Measurements from ENCODE around the gene SUN3. TPM values are rescaled to one million over a fixed set of nuclear protein-coding genes. Genes with fewer than 3 reads are reported as not detected.

SUN3 gene, protein sequence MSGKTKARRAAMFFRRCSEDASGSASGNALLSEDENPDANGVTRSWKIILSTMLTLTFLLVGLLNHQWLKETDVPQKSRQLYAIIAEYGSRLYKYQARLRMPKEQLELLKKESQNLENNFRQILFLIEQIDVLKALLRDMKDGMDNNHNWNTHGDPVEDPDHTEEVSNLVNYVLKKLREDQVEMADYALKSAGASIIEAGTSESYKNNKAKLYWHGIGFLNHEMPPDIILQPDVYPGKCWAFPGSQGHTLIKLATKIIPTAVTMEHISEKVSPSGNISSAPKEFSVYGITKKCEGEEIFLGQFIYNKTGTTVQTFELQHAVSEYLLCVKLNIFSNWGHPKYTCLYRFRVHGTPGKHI
- not detected in 2 replicates for total RNA-seq

DNA sequence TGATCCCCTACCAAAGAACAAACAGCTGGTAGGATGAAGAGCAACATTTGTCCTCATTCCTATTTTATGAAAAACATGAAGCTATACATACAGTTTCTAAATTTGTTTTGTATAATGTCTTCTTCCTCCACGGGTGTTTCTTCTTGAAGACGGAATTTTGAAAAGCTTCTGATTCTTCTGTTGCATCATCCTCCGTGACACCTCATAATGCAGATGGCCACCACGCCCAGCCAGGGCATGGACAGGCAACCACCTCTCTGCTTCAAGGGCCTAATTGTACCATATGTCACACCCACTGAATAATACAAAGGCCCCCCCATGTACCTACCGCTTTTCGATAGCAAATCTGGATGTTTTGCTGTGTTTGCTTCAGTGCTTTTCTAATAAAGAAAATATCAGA lies at the start of gene SUN3:
SUN3 (minus strand) TSS at position 170 of the 400 bp plus-strand sequence; CDS start at position 1, 169 bp downstream.

DNA sequence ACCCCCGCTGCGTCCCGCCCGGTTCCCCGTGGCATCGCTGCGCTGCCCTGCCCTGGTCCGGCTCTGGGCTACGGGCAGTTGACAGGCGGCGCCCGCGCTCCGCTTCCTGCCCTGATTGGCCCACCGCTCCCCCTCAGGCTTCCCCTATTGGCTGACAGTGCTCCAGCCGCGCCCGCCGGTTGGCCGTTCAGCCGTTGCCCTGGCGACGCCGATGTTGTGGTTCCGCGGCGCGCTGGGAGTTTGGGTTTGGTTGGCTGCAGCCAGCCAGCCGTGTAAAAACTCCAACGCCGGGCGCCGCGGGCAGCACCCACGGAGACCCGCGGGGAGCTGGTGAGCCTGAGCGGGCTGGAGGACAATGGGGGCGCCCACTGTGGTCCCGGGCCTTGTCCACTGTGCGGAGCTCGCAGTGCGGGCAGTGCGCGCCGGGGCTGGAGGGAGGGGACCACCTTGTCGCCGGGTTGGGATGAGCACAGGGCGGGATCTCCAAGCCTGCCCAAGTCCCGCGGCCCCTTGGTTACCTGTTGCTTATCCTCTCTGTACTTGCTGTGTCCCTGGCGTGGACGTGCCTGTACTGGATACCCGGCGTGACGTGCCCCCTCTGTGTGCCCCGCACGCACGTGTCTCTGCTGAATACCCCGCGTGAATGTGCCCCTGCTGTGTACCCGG lies 6.5 kb upstream of the SUN3 start, which contains the start of gene C7orf57:
C7orf57 (plus strand) TSS at position 243 of the 666 bp plus-strand sequence. CDS start 766 bp downstream, outside the sequence.

DNA sequence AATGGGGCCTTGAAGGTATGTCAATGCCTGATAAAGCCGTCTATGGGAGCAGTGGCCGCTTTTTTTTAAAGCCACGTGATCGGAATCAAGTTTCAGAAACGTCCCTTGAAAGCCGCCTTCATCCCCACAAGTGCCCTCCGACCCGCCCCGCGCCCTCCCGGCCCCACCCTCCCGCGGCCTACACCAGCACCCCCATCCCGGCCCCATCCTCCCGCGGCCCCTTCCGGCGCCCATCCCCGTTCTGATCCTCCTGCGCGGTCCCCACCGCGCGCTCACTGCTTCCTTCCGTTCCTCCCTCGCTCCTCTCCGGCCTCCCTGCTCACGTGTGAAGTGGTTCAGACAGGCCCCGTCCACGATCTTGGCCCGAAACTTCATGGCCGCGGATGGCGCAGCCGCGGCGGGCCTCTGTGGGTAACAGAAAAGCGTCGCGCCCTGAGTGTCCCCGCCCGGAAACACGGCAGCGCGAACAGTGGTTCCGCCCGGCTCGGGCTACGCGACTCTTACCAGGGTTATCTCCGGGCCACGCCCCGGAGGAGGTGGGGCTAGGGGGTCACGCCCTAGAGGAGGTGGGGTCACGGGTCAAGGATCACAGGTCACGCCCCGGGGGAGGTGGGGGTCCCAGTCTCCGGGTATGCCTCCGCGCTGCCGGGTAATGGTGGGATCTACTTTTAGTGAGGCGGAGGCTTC lies 49.6 kb downstream of the SUN3 start, which contains the start of gene HUS1:
HUS1 (minus strand) TSS at position 471 of the 687 bp plus-strand sequence; CDS start at position 375, 96 bp downstream.

GRCh38 chr7:47948141-47948790 lies 80.6 kb downstream of the SUN3 start, which contains the start of gene PKD1L1:
Gene PKD1L1 (minus strand): TSS chr7:47948466. CDS start chr7:47948440, 26 bp downstream.

Other genes with a start within 250 kb of the SUN3 start
- gene PKD1L1, start 80.6 kb downstream of the SUN3 start, total RNA-seq: under 0.01 TPM in 2 replicates
- 17.9 and 28.6 TPM in 2 replicates for gene HUS1, start 49.5 kb downstream of the SUN3 start, total RNA-seq
- 0.11 TPM in 1 of 2 replicates, not detected in the other for gene C7orf57, start 6.4 kb upstream of the SUN3 start, total RNA-seq
- gene UPP1, start 60.2 kb upstream of the SUN3 start, total RNA-seq: 10.9 and 22.8 TPM in 2 replicates
- gene ABCA13, start 142.4 kb upstream of the SUN3 start, total RNA-seq: 0.62 and 1.1 TPM in 2 replicates

Data from uterine smooth muscle cell (primary cell).